Endothelial cell of umbilical vein (primary cell): Measurements from ENCODE around the gene GPRC5D. TPM values are rescaled to one million over a fixed set of nuclear protein-coding genes. Genes with fewer than 3 reads are reported as not detected.

ENCODE experiments used
- BruUV-seq: library from RNA; stranded (reverse); fragments of 400-500 nt; replicated peaks from 2 replicates; lab custom pipeline; 2021; lab: Mats Ljungman, UMichigan
- CTCF ChIA-PET: fragments of 300-600, 350-600 bp; sonication (Branson Sonifier 250); formaldehyde crosslinking; loops from one replicate; lab custom pipeline; 2021; ENCODE audit warnings: antibody characterized with exemption, inconsistent platforms; lab: Charles Lee
- POLR2A ChIA-PET: fragments of 300-600, 350-600 bp; sonication (Branson Sonifier 250); formaldehyde crosslinking; loops from one replicate; lab custom pipeline; 2021; ENCODE audit warnings: antibody characterized with exemption, inconsistent platforms; lab: Charles Lee
- DNase-seq: peaks from one replicate; pipeline ENCODE4 v3.0.0-alpha.2; 2011; ENCODE audit warnings: low read depth, low spot score
- FAIRE-seq: peaks from 2 replicates; lab custom pipeline; 2011; peaks lifted over from hg19 to GRCh38; lab: Jason Lieb, UNC
- H2AFZ ChIP-seq: 2 replicates; pipeline ENCODE4 v1.6.0; 2012; ENCODE audit warnings: low read depth, low read length, control low read depth, inconsistent platforms
- H3K27ac ChIP-seq: 2 replicates; pipeline ENCODE4 v1.5.1; 2011; ENCODE audit warnings: low read depth, mild to moderate bottlenecking, control low read depth, low read length, moderate library complexity; ENCODE audit not compliant: insufficient read depth
- H3K27me3 ChIP-seq, 2 experiments: 2 replicates each; pipeline versions ENCODE4 v1.6.0 to v1.6.1; 2011; ENCODE audit warnings: low read length in 2 of 2, mixed read lengths in 1 of 2; ENCODE audit not compliant: control insufficient read depth in 2 of 2, insufficient read depth in 2 of 2
- H3K36me3 ChIP-seq, 2 experiments: 2 replicates in 1 of 2; 3 replicates in 1 of 2; pipeline ENCODE4 v1.5.1; 2011; ENCODE audit warnings: low read length in 2 of 2, mild to moderate bottlenecking in 1 of 2, moderate library complexity in 1 of 2; ENCODE audit not compliant: control insufficient read depth in 2 of 2, insufficient read depth in 2 of 2; ENCODE audit errors: extremely low read depth in 1 of 2
- H3K4me1 ChIP-seq: 3 replicates; pipeline ENCODE4 v1.5.1; 2011; ENCODE audit warnings: mild to moderate bottlenecking, low read length; ENCODE audit not compliant: control insufficient read depth, insufficient read depth; ENCODE audit errors: extremely low read depth
- H3K4me2 ChIP-seq: 2 replicates; pipeline ENCODE4 v1.6.1; 2011; ENCODE audit warnings: low read length, control low read depth, mixed read lengths; ENCODE audit not compliant: insufficient read depth
- H3K4me3 ChIP-seq, 3 experiments: fragments of 200-600 bp in 1 of 3; sonication (generic), shearing (Covaris generic) in 1 of 3; replicated peaks in 1 of 3; 2 replicates each; pipeline ENCODE4 v1.5.1; 2011 to 2016; ENCODE audit warnings: control low read depth in 3 of 3, low read length in 3 of 3, mild to moderate bottlenecking in 2 of 3, inconsistent platforms in 1 of 3, low read depth in 1 of 3, moderate library complexity in 1 of 3; ENCODE audit not compliant: insufficient read depth in 1 of 3
- H3K79me2 ChIP-seq: 2 replicates; pipeline ENCODE4 v1.6.0; 2012; ENCODE audit warnings: low read length, inconsistent platforms; ENCODE audit not compliant: control insufficient read depth, insufficient read depth
- H3K9ac ChIP-seq: replicated peaks from 2 replicates; pipeline ENCODE3; 2011; ENCODE audit warnings: low read length, control low read depth; ENCODE audit not compliant: insufficient read depth; ENCODE audit errors: extremely low read depth
- H3K9me1 ChIP-seq: replicated peaks from 3 replicates; pipeline ENCODE4 v1.6.0; 2011; ENCODE audit warnings: mild to moderate bottlenecking, low read length; ENCODE audit not compliant: control insufficient read depth, insufficient read depth; ENCODE audit errors: extremely low read depth
- H3K9me3 ChIP-seq: replicated peaks from 2 replicates; pipeline ENCODE4 v1.5.1; 2012; ENCODE audit warnings: low read length, inconsistent platforms; ENCODE audit not compliant: control insufficient read depth, insufficient read depth
- H4K20me1 ChIP-seq: replicated peaks from 2 replicates; pipeline ENCODE3; 2011; ENCODE audit warnings: mild to moderate bottlenecking, low read length; ENCODE audit not compliant: control insufficient read depth, insufficient read depth; ENCODE audit errors: extremely low read depth
- CTCF ChIP-seq, 2 donors: IDR thresholded peaks; 1 replicate in 1 of 2; 2 replicates in 1 of 2; pipeline ENCODE4 v1.5.1; 2011; ENCODE audit warnings: low read length in 2 of 2, mild to moderate bottlenecking in 2 of 2, moderate library complexity in 2 of 2, control low read depth in 1 of 2, inconsistent platforms in 1 of 2, low read depth in 1 of 2; ENCODE audit not compliant: insufficient read depth in 1 of 2; ENCODE audit errors: extremely low read depth in 1 of 2
- EZH2 ChIP-seq: IDR thresholded peaks from 2 replicates; pipeline ENCODE4 v1.6.1; 2012; ENCODE audit warnings: borderline replicate concordance, low read depth, mild to moderate bottlenecking, moderate library complexity, low read length, inconsistent platforms; ENCODE audit not compliant: severe bottlenecking
- FOS ChIP-seq: IDR thresholded peaks from 2 replicates; pipeline ENCODE4 v1.6.1; 2011; ENCODE audit warnings: mild to moderate bottlenecking, low read length, moderate library complexity, borderline replicate concordance; ENCODE audit not compliant: insufficient read depth
- JUN ChIP-seq: IDR thresholded peaks from 2 replicates; pipeline ENCODE4 v1.6.1; 2011; ENCODE audit warnings: borderline replicate concordance, low read depth; ENCODE audit not compliant: insufficient read length, insufficient read depth
- MAX ChIP-seq: IDR thresholded peaks from 2 replicates; pipeline ENCODE4 v1.6.1; 2011; ENCODE audit not compliant: insufficient read depth, insufficient read length
- MYC ChIP-seq: IDR thresholded peaks from one replicate; pipeline ENCODE4 v1.6.1; 2011; ENCODE audit warnings: mild to moderate bottlenecking, low read depth, low read length
- POLR2A ChIP-seq: IDR thresholded peaks from 2 replicates; pipeline ENCODE4 v1.6.1; 2012; ENCODE audit warnings: low read depth, mild to moderate bottlenecking, control low read depth, low read length
- dilution Hi-C: fragments of 300-500 bp; cut with MboI; formaldehyde crosslinking; loops from one replicate; pipeline ENCODE4 v1.15.0; 2019; ENCODE audit warnings: low sequenced_read_pairs; ENCODE audit not compliant: extremely low pct_ligation_motif_present
- intact Hi-C: fragments of 100-400 bp; cut with micrococcal nuclease; formaldehyde crosslinking; loops from one replicate; pipeline ENCODE4 v1.10.0; 2022
- polyA plus RNA-seq, 4 experiments: library from polyadenylated mRNA; depleted of rRNA in 3 of 4; stranded (reverse) in 3 of 4; unstranded in 1 of 4; fragments of >200 nt; gene quantifications; 2 replicates each; pipeline versions ENCODE4 v1.2.1 to v1.2.3, GENCODE V29; 2011 to 2012; ENCODE audit warnings: missing spikeins in 1 of 4
- total RNA-seq: library from RNA; stranded (reverse); gene quantifications from 2 replicates; pipeline ENCODE4 v1.2.3, GENCODE V29; 2021

Gene GPRC5D
- total and polyA plus RNA-seq, 2 donors (not counting 3 experiments of a cell fraction or from before 2014, with no cell fraction given), result not detected

- Histone ChIP-seq H3K4me1 (peaks cover 22% of the 10 kb centered on the region), H3K4me2 (peak overlapping the region; percentile 73), H3K9me1 (no peaks in the 10 kb centered on the region), H2AFZ (peak overlapping the region; percentile 86), H3K4me3 (peak overlapping the region; percentile 53 to 60 (median 55)), H3K36me3 (no peaks in the 10 kb centered on the region), H3K9me3 (no peaks in the 10 kb centered on the region), H3K27me3 (no peaks in the 10 kb centered on the region), H3K9ac (peak overlapping the region; percentile 71), H4K20me1 (no peaks in the 10 kb centered on the region), H3K27ac (peak overlapping the region; percentile 71), H3K79me2 (peaks cover 7% of the 10 kb centered on the region)
- no peak for TF ChIP-seq MAX
- TF ChIP-seq FOS, result no peak
- TF ChIP-seq POLR2A, result no peak
- TF ChIP-seq EZH2, result no peak
- TF ChIP-seq MYC, result no peak
- peak in 1 of 2 donors; percentile 68 for TF ChIP-seq CTCF (IDR thresholded peaks at IDR 0.05; ENCODE audit: extremely low read depth in 1 of 2, insufficient read depth in 1 of 2, low read depth in 1 of 2, low read length in 2 of 2)
- no peak for TF ChIP-seq JUN
- DNase-seq, result peak; percentile 61
- intact Hi-C loops, result loop anchor here (1.0 to 2.0 kb wide), 8 partner anchors 43 to 233 kb away; partner anchors contain the start of genes EMP1 and FAM234B
- ChIA-PET POLR2A (no interaction called here), CTCF (interaction anchor here (0.9 to 1.8 kb wide), 4 partner anchors 15 to 210 kb away, joined by 3 to 13 read pairs (median 4); no protein-coding TSS in a partner anchor)
- FAIRE-seq, result peak; percentile 4
- no TSS peak for BruUV-seq
- dilution Hi-C loops, result no loop called here
Observed at GRCh38 chr12:13000925-13001774, 49.2 kb upstream of the GPRC5D start.
